Trophoblast cell (in vitro differentiated cells and primary cell): ENCODE results near the gene ITGA8.

Source experiments
- DNase-seq, 2 donors: peaks; one replicate each; pipeline ENCODE4 v3.0.0-alpha.2; 2016
- H2AFZ ChIP-seq: 2 replicates; pipeline ENCODE4 v1.6.1; 2013; ENCODE audit warnings: low read length, moderate library complexity, mild to moderate bottlenecking; ENCODE audit not compliant: insufficient read depth, poor library complexity
- H2AK5ac ChIP-seq: 2 replicates; pipeline ENCODE4 v1.6.1; 2013; ENCODE audit warnings: mild to moderate bottlenecking, low read length
- H2BK120ac ChIP-seq: 2 replicates; pipeline ENCODE4 v1.6.1; 2013; ENCODE audit warnings: low read length, mild to moderate bottlenecking, moderate library complexity; ENCODE audit not compliant: insufficient read depth, poor library complexity
- H2BK12ac ChIP-seq: 2 replicates; pipeline ENCODE4 v1.6.1; 2013; ENCODE audit warnings: mild to moderate bottlenecking, low read length, moderate library complexity
- H2BK5ac ChIP-seq: 2 replicates; pipeline ENCODE4 v1.6.1; 2013; ENCODE audit warnings: low read length, low read depth, moderate library complexity, mild to moderate bottlenecking; ENCODE audit not compliant: poor library complexity
- H3K14ac ChIP-seq: 2 replicates; pipeline ENCODE4 v1.6.1; 2013; ENCODE audit warnings: mild to moderate bottlenecking, low read length
- H3K18ac ChIP-seq: 2 replicates; pipeline ENCODE4 v1.6.1; 2013; ENCODE audit warnings: mild to moderate bottlenecking, low read length
- H3K23ac ChIP-seq: 2 replicates; pipeline ENCODE4 v1.6.1; 2013; ENCODE audit warnings: low read length
- H3K27ac ChIP-seq: 2 replicates; pipeline ENCODE4 v1.5.1; 2013; ENCODE audit warnings: low read depth, mild to moderate bottlenecking, inconsistent platforms, low read length, moderate library complexity
- H3K27me3 ChIP-seq: 2 replicates; pipeline ENCODE4 v1.6.1; 2013; ENCODE audit warnings: inconsistent platforms, mild to moderate bottlenecking, low read length, moderate library complexity; ENCODE audit not compliant: insufficient read depth
- H3K36me3 ChIP-seq, 2 experiments: 1 replicate in 1 of 2; 2 replicates in 1 of 2; pipeline ENCODE4 v1.6.1; 2013; ENCODE audit warnings: low read length in 2 of 2, mild to moderate bottlenecking in 2 of 2, moderate library complexity in 1 of 2; ENCODE audit not compliant: insufficient read depth in 2 of 2, control insufficient read depth in 1 of 2
- H3K4ac ChIP-seq: 2 replicates; pipeline ENCODE4 v1.6.1; 2013; ENCODE audit warnings: low read depth, mild to moderate bottlenecking, low read length, moderate library complexity
- H3K4me1 ChIP-seq, 2 experiments: 1 replicate in 1 of 2; 2 replicates in 1 of 2; pipeline ENCODE4 v1.6.1; 2013; ENCODE audit warnings: low read length in 2 of 2, mild to moderate bottlenecking in 2 of 2, moderate library complexity in 1 of 2; ENCODE audit not compliant: insufficient read depth in 2 of 2, control insufficient read depth in 1 of 2
- H3K4me2 ChIP-seq: 2 replicates; pipeline ENCODE4 v1.6.1; 2013; ENCODE audit warnings: inconsistent platforms, mild to moderate bottlenecking, low read length, moderate library complexity
- H3K4me3 ChIP-seq: 2 replicates; pipeline ENCODE4 v1.5.1; 2013; ENCODE audit warnings: mild to moderate bottlenecking, low read depth, low read length, inconsistent platforms
- H3K79me1 ChIP-seq: one replicate; pipeline ENCODE4 v1.6.1; 2013; ENCODE audit warnings: low read length
- H3K79me2 ChIP-seq: 2 replicates; pipeline ENCODE4 v1.6.1; 2013; ENCODE audit warnings: low read length, mild to moderate bottlenecking; ENCODE audit not compliant: control insufficient read depth, insufficient read depth, poor library complexity
- H3K9ac ChIP-seq: 2 replicates; pipeline ENCODE4 v1.6.1; 2013; ENCODE audit warnings: mild to moderate bottlenecking, low read length
- H3K9me3 ChIP-seq: 2 replicates; pipeline ENCODE4 v1.6.1; 2013; ENCODE audit warnings: low read depth, mild to moderate bottlenecking, control low read depth, inconsistent platforms, low read length; ENCODE audit not compliant: insufficient read depth
- H4K12ac ChIP-seq: 2 replicates; pipeline ENCODE4 v1.6.1; 2013; ENCODE audit warnings: low read depth, mild to moderate bottlenecking, low read length, moderate library complexity
- H4K8ac ChIP-seq: 2 replicates; pipeline ENCODE4 v1.6.1; 2013; ENCODE audit warnings: low read depth, mild to moderate bottlenecking, low read length, moderate library complexity
- H4K91ac ChIP-seq: one replicate; pipeline ENCODE4 v1.6.1; 2013; ENCODE audit warnings: low read depth, mild to moderate bottlenecking, low read length, moderate library complexity
- WGBS: extraction: QIAGEN DNeasy Blood & Tissue Kit; methylation state at CpG from one replicate; pipeline ENCODE4 v1.1.7; 2013; ENCODE audit warnings: missing lambda C conversion rate; ENCODE audit not compliant: insufficient read length, insufficient coverage; ENCODE audit errors: extremely low coverage; 5-methylcytosine and 5-hydroxymethylcytosine counted together

ITGA8 gene

DNA sequence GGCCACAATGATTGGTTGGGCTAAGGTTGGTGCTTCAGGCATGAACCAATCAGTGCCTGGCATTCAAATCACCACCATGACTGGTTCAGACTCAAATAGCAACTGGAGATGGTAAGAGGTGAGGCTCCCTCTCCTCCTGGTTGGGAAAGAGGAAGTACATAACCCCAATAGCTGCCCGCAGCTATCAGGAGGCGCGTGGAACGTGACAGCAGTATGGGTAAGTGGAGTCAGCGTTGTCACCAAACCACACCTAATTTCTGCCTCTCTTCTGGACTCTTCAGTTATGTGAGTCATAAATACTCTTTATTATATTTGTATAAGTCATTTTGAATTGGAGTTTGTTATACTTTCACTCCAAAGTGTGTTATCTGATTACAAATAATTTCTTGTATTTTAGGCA, 17.9 kb upstream of the ITGA8 start:
- H3K14ac ChIP-seq, result no peak overlapping the region
- no peak overlapping the region for H3K4me3 ChIP-seq
- no peak overlapping the region for H4K91ac ChIP-seq
- H2AK5ac ChIP-seq, result no peak overlapping the region
- peaks cover 3 to 4% of the 10 kb centered on the region in 2 experiments for H3K4me1 ChIP-seq
- H3K79me2 ChIP-seq, result no peaks in the 10 kb centered on the region
- H2AFZ ChIP-seq, result no peak overlapping the region
- DNase-seq, result peak in 1 of 2 donors; percentile 38
- H3K9ac ChIP-seq, result no peak overlapping the region
- no peak overlapping the region for H2BK12ac ChIP-seq
- no peak overlapping the region for H2BK5ac ChIP-seq
- H4K8ac ChIP-seq, result no peak overlapping the region
- no peak overlapping the region for H3K23ac ChIP-seq
- no peaks in the 10 kb centered on the region for H3K79me1 ChIP-seq
- no peak overlapping the region for H3K4me2 ChIP-seq
- no peak overlapping the region for H3K4ac ChIP-seq
- H3K27me3 ChIP-seq, result no peaks in the 10 kb centered on the region
- no CpG with 5 or more reads among the region's 5 CpGs for WGBS
- H3K9me3 ChIP-seq, result no peaks in the 10 kb centered on the region
- no peak overlapping the region for H2BK120ac ChIP-seq
- no peak overlapping the region for H3K18ac ChIP-seq
- H3K36me3 ChIP-seq, result no peaks in the 10 kb centered on the region
- H4K12ac ChIP-seq, result no peak overlapping the region
- no peak overlapping the region for H3K27ac ChIP-seq

DNA sequence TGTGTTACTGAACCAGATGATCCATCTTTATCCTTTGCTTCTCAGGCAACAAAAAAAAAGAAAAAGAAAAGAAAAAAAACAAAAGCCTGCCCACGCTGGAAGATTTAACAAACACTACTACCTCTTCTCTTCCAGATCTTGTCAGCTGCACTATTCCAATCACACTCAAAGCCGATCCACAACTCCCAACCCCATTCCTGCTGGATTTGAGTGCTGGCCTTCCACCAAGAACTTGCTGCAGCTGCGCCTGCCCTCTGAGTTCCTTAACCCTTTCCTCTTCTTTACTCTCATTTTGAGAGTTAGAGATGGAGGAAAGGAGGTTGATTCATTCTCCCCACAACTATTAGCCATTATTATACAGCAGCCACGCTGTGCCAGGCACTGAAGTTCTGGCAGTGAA, 16.0 kb upstream of the ITGA8 start:
- no peak overlapping the region for H4K8ac ChIP-seq
- H3K18ac ChIP-seq, result no peak overlapping the region
- H3K36me3 ChIP-seq, result no peaks in the 10 kb centered on the region
- H2BK12ac ChIP-seq, result no peak overlapping the region
- no peak overlapping the region for H3K23ac ChIP-seq
- no peak overlapping the region for H3K14ac ChIP-seq
- no peaks in the 10 kb centered on the region for H3K79me1 ChIP-seq
- no peak overlapping the region for H4K12ac ChIP-seq
- no peaks in the 10 kb centered on the region for H3K27me3 ChIP-seq
- H3K79me2 ChIP-seq, result no peaks in the 10 kb centered on the region
- no peak overlapping the region for H2AFZ ChIP-seq
- H3K9ac ChIP-seq, result no peak overlapping the region
- H3K9me3 ChIP-seq, result no peaks in the 10 kb centered on the region
- no peak for DNase-seq
- no peak overlapping the region for H2BK5ac ChIP-seq
- H3K4me1 ChIP-seq, result peaks cover 3 to 4% of the 10 kb centered on the region in 2 experiments
- no CpG with 5 or more reads among the region's 4 CpGs for WGBS
- H2AK5ac ChIP-seq, result no peak overlapping the region
- H4K91ac ChIP-seq, result no peak overlapping the region
- H3K27ac ChIP-seq, result no peak overlapping the region
- H3K4me3 ChIP-seq, result no peak overlapping the region
- no peak overlapping the region for H3K4me2 ChIP-seq
- H3K4ac ChIP-seq, result no peak overlapping the region
- no peak overlapping the region for H2BK120ac ChIP-seq

DNA sequence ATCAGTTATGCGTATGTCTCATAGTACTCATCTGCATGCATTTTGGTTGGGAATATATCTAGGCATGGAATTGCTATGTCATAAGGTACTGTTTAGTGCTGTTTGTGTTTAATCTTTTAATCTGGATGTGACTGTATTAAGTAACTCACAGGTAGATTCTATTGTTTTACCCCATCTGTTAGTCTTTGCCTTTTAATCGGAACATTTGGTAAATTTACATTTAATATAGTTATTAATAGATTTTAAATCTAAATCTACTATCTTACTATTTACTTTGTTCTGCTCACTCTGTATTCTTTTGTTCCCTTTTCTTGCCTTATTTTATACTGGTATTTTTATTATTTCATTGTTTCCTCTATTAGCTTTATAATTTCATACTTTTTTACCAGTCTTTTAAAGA, 10.6 kb upstream of the ITGA8 start:
- no CpG with 5 or more reads among the region's 2 CpGs for whole genome bisulfite sequencing
- no peak for DNase-seq
- H3K14ac ChIP-seq, result no peak overlapping the region
- no peak overlapping the region for H2BK12ac ChIP-seq
- no peak overlapping the region for H2AK5ac ChIP-seq
- H3K27me3 ChIP-seq, result no peaks in the 10 kb centered on the region
- no peak overlapping the region for H3K4me2 ChIP-seq
- no peak overlapping the region for H4K12ac ChIP-seq
- no peaks in the 10 kb centered on the region for H3K79me1 ChIP-seq
- H3K36me3 ChIP-seq, result no peaks in the 10 kb centered on the region
- no peaks in the 10 kb centered on the region for H3K9me3 ChIP-seq
- H3K9ac ChIP-seq, result no peak overlapping the region
- H3K18ac ChIP-seq, result no peak overlapping the region
- H4K8ac ChIP-seq, result no peak overlapping the region
- H3K4ac ChIP-seq, result no peak overlapping the region
- H3K79me2 ChIP-seq, result no peaks in the 10 kb centered on the region
- H2BK5ac ChIP-seq, result no peak overlapping the region
- H3K23ac ChIP-seq, result no peak overlapping the region
- no peak overlapping the region for H4K91ac ChIP-seq
- peaks cover 0 to 3% of the 10 kb centered on the region in 2 experiments for H3K4me1 ChIP-seq
- no peak overlapping the region for H3K4me3 ChIP-seq
- H3K27ac ChIP-seq, result no peak overlapping the region
- H2BK120ac ChIP-seq, result no peak overlapping the region
- H2AFZ ChIP-seq, result no peak overlapping the region

DNA sequence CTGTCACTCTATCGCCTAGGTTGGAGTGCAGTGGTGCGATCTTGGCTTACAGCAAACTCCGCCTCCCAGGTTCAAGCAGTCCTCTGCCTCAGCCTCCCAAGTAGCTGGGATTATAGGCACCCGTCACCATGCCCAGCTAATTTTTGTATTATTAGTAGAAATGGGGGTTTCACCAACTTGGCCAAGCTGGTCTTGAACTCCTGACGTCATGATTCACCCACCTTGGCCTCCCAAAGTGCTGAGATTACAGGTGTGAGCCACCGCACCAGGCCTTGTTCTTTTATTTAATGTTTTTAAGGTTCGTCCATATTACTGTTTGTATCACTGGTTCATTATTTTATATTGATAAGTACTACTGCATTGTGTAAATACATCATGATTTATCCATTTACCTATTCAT, 10.2 kb upstream of the ITGA8 start:
- no peak overlapping the region for H2BK120ac ChIP-seq

More for the DNA sequence above, 10.2 kb upstream of the ITGA8 start:
- Histone ChIP-seq H2BK5ac (no peak overlapping the region), H3K36me3 (no peaks in the 10 kb centered on the region), H3K79me1 (no peaks in the 10 kb centered on the region), H4K8ac (no peak overlapping the region), H4K91ac (no peak overlapping the region), H3K18ac (no peak overlapping the region), H3K4me3 (no peak overlapping the region), H3K9me3 (no peaks in the 10 kb centered on the region), H3K4me2 (no peak overlapping the region), H3K27ac (no peak overlapping the region), H3K4me1 (peaks cover 0 to 4% of the 10 kb centered on the region in 2 experiments), H3K23ac (no peak overlapping the region), H2AFZ (no peak overlapping the region), H3K14ac (no peak overlapping the region), H3K9ac (no peak overlapping the region), H4K12ac (no peak overlapping the region), H2AK5ac (no peak overlapping the region), H3K27me3 (no peaks in the 10 kb centered on the region), H2BK12ac (no peak overlapping the region), H3K79me2 (no peaks in the 10 kb centered on the region), H3K4ac (no peak overlapping the region)
- WGBS, result no CpG with 5 or more reads among the region's 7 CpGs
- DNase-seq, result no peak
